SKM-1 treated with dmso at 0.1 percent for 144 hours (cell line): Measurements from ENCODE around the gene CCDC24.

Experiments used
- DNase-seq: peaks from one replicate; lab custom pipeline; 2025; ENCODE audit not compliant: unreplicated experiment; lab: John Stamatoyannopoulos, UW

Gene CCDC24

GRCh38 chr1:43980255-43981134, 10.9 kb upstream of the CCDC24 start:
- DNase-seq = no peak

DNA sequence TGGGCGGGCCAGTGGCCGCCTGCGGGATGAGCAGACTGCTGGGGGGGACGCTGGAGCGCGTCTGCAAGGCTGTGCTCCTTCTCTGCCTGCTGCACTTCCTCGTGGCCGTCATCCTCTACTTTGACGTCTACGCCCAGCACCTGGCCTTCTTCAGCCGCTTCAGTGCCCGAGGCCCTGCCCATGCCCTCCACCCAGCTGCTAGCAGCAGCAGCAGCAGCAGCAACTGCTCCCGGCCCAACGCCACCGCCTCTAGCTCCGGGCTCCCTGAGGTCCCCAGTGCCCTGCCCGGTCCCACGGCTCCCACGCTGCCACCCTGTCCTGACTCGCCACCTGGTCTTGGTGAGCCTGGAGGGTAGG, 10.3 kb upstream of the CCDC24 start:
- DNase-seq = no peak

GRCh38 chr1:43981636-43982035, 9.8 kb upstream of the CCDC24 start:
- DNase-seq = no peak

GRCh38 chr1:43982241-43982640, 9.2 kb upstream of the CCDC24 start:
- no peak for DNase-seq

- no peak for DNase-seq
Measured at GRCh38 chr1:43982808-43983207, 8.6 kb upstream of the CCDC24 start.

GRCh38 chr1:43983253-43983899, 8.0 kb upstream of the CCDC24 start:
- no peak for DNase-seq

DNA sequence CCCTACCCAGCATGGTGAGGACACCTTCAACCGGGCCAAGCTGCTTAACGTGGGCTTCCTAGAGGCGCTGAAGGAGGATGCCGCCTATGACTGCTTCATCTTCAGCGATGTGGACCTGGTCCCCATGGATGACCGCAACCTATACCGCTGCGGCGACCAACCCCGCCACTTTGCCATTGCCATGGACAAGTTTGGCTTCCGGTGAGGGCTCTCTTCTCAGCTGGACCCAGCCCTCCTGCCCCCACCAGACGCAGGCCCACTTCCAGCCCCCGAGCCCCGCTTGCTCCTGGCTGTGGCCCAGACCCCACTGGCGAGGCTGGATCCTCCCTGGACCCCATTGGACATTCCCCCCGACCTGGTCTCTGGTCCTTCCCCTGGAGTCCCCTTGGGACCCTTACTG, 6.5 kb upstream of the CCDC24 start:
- DNase-seq = no peak

- DNase-seq = no peak
Measured at GRCh38 chr1:43985984-43986595, 5.3 kb upstream of the CCDC24 start.

GRCh38 chr1:43986712-43987111, 4.7 kb upstream of the CCDC24 start:
- no peak for DNase-seq

DNA sequence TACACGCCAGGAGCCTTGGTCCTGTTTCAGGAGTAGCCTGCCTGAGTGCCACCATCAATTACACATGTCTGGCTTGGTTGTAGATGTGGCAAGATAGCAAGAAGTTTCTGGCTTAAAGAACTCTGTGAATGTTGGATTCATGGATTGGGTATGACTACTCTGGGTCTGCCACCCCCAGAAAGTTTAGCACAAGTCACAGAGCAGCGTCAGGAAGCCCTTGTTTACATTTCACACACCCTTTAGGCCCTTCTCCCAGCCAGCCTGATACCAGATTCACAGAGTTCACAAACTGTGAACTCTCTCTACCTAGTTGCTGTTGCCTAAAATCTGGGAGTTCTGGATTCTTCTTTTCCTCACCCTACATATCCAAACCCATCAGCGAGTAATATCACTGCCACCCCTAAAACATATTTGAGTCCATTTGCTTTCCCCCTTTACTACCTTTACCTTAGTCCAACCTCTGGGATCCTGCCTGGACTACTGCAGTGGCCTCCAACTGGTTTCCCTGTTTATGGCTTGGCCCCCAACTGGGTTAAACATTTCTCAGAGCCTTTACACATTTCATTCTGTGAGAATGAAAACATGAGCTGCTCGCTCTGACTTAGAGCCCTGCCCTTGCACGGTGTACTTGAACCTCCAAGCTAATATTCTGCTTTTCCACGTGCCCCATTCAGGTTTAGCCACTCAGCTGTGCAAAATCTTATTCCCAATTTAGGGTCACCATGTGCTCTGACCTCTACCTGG, 4.1 kb upstream of the CCDC24 start:
- no peak for DNase-seq

DNA sequence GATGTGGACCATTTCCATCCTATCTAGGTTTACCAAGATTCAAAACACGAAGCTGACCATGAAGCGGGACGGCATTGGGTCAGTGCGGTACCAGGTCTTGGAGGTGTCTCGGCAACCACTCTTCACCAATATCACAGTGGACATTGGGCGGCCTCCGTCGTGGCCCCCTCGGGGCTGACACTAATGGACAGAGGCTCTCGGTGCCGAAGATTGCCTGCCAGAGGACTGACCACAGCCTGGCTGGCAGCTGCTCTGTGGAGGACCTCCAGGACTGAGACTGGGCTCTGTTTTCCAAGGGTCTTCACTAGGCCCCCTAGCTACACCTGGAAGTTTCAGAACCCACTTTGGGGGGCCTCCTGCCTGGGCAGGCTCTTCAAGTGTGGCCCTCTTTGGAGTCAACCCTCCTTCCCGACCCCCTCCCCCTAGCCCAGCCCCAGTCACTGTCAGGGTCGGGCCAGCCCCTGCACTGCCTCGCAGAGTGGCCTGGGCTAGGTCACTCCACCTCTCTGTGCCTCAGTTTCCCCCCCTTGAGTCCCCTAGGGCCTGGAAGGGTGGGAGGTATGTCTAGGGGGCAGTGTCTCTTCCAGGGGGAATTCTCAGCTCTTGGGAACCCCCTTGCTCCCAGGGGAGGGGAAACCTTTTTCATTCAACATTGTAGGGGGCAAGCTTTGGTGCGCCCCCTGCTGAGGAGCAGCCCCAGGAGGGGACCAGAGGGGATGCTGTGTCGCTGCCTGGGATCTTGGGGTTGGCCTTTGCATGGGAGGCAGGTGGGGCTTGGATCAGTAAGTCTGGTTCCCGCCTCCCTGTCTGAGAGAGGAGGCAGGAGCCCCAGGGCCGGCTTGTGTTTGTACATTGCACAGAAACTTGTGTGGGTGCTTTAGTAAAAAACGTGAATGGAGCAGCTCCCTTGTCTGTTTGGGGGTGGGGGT, 864 bp upstream of the CCDC24 start:
- DNase-seq = no peak

DNA sequence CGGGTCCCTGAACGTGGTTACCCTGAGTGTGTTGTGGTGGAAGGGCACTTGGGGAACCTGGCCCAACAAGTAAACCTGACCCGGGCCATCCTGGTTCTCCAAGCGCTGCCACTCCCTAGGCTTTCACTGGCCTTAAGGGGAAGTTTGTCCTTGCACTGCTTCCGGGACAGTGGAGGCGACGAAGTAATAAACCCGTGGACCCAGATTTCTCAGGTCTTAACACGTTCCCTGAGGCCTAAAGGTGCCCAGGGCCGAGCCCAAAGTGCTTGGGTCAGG, 261 bp upstream of the CCDC24 start:
- no peak for DNase-seq

GRCh38 chr1:43992232-43992995, 1.0 kb downstream of the CCDC24 start:
- DNase-seq = no peak

DNA sequence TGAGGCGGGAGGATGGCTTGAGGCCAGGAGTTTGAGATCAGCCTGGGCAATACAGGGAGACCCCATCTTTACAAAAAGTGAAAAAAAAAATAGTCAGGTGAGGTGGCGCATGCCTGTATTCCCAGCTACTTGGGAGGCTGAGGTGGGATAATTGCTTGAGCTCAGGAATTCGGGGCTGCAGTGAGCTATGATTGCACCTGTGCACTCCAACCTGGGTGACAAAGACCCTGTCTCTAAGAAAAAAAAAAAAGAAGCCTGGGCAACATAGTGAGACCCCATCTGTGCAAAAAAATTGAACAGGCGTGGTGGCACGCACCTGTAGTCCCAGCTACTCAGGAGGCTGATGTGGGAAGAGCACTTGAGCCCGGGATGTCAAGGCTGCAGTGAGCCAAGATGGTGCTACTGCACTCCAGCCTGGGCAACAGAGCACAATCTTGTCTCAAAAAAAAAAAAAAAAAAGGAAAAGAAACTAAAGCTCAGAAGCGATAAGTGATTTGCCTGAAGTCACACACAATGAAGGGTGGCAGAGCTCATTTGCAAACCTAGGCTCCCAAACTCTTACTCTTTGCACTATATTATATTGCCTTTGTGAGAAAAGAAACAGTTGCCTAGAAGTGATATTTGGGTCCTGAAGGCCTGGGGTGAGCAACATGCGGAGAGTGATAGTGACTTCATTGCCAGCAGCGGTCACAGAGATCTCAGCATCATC, 2.0 kb downstream of the CCDC24 start:
- DNase-seq = no peak

DNA sequence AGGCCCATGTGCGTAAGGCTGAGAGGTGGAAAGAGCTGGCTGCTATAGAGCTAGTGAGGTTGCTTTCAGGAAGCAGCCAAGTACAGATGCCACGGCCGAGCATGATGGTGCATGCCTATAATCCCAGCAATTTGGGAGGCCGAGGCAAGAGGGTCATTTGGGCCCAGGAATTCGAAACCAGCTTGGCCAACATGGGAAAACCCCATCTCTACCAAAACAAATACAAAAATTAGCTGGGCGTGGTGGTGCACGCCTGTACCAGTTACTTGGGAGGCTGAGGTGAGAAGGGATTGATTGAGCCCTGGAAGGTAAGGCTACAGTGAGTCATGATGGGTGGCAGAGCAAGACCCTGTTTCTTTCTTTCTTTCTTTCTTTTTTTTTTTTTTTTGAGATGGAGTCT, 2.7 kb downstream of the CCDC24 start:
- DNase-seq = no peak

DNA sequence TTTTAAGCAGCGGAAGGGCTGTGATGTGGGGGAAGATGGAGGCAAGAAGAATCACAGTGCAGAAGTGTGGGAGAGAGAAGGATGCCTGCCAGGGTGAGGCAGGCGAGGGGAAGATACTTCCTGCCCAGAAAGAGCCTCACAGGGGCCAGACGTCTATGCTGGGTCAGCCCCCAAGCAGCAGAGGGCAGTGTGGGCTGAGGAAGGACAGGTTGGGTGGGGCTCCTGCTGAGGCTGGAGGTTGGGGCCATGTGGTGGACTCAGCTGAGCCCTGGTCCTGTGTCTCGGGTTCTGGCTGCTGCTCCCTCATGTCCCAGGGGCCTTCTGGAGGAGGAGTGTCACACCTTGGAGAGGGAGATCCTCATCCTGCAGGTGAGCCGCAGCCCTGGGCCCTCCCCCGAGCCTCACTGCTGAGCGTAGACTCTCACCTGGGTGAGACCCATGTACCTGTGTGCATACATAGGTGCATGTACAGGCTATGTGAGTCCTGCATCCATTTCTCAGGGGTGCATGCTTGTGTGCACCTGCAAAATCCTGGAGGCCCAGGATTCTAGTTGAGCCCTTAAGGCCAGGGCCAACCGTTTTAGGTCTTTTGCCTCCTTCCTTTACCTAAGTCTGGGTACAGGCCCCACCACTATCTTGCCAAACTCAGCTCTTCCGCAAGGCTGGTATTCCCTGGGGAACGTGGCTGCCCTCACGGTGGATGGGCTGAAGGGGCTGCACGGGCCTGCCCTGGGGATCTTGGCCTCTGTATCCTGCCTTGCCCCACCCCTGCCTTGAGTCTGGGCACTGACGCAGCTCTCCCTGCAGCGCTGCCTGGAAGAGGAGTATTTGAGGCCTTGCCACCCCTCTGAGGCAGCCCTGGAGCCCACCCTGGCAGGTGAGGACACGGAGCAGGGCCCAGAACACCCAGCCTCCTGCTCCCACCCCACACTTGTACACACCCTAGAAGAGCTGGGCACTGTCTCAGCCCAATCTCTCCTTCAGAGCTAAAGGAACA, 3.7 kb downstream of the CCDC24 start:
- peak; percentile 40 for DNase-seq

- no peak for DNase-seq
Measured at GRCh38 chr1:43995984-43996732, 4.8 kb downstream of the CCDC24 start.
